COR-L47 (cell line): ENCODE measurements around the gene ARHGAP35.
"Not testable (repeated sequence)": the region's sequence is repeated elsewhere in the genome, so short reads cannot be mapped to it uniquely, and the experiment has no call there.

Experiments
- DNase-seq: peaks from one replicate; lab custom pipeline; 2025; lab: John Stamatoyannopoulos, UW

The ARHGAP35 gene

DNA sequence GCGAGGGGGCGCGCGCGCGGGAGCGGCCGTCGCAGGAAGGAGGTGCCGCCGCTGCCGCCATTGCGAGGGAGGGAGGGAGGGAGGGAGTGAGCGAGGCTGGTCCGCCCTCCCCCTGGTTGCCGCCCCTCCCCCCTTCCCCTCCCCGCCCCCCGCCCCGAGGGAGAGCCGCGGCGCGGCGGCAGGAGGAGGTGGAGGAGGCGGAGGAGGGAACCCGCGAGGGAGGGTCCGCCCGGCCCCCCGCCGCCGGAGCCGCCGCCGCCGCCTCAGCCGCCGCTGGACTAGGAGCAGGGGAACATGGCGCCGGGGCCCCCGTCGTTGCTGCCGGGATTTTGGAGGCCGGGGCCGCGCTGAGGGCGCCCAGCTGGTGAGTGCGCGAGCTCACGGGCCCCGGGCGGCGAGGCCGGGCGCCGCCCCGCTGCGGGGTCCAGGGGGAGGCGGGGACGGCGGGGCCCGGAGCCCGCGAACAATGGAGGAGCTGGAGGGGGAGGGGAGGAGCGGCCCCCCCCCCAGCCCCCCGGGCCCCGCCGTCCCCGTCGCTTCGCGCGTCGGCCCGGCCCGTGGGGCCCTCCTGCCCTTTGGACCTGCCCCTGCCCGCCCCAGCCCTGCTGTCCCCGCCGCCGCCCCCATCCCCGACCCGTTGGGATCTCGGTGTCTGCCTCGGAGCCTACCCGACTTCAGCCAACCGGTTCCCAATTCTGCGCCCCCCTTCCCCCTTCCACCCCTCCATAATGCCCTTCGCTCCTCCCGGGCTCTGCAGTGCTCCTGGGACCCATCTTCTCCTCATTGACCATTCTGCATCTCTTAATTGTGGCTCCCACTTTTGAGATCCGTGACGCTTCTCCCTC is at the start of gene ARHGAP35:
Gene ARHGAP35, plus strand, starts transcription at position 152 of the 845 bp plus-strand sequence. CDS start 57,679 bp downstream, outside the sequence.
- DNase-seq: no peak

DNA sequence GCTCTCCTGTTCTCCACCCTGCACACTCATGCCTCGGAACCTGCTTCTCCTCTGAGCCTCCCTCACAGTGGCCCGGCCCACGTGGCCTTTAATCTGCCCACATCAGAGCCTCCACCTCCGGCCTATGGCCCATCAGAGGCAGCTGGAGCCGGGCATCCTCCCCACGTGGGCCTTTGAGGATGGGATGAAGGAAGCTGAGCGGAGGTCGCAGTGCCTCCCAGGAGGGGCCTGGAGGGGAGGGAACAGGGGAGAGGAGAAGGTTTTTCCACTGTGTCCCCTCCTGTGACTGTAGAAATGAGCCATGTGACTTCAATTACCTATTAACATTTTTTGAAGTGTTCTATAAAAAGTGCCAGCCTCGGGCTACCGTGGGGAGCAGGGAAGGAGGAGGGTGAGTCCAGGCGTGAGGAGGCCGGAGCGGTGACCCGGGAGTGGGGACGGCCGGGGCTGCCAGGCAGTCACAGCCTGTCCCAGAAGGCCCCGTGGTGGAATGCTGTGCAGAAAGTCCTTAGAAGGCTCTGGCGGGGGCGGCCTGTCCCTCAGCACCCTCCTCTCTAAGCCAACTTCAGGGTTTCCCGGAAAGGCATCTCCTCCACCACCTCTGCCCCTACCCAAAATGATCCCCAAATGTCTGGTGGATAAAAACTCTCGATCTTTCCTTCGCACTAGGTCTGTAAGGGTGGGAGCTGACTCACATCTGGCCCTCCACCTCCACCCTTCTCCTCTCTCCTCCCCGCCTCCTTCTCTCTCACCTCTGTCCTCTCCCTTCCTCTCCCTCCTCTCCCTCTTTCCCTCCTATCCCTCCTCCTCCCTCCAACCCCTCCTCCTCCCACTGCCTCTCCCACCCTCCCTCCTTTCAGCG is 47.6 kb upstream of the ARHGAP35 start:
- DNase-seq: no peak

DNA sequence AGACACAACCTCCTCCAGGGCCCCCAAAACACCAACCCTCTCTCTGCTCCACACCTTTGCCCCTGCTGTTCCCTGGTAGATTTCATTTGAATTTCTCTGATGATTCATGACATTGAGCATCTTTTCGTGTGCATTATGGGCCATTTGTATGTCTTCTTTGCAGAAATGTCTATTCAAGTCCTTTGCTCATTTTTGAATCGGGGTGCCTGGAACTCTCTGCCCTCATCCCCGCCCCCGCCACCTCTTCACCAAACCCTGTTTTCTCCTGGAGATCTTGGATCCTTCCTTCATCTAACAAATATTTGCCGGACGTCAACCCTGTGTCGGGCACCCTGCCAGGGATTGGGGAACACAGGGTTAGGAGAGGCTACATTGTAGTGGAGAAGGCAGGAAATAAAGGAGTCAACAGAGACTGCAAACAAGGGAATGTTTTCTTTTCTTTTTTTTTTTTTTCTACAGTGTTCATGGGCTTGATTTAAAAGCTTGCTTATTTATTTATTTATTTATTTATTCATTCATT is 46.9 kb upstream of the ARHGAP35 start:
- DNase-seq: no peak

GRCh38 chr19:46815833-46816627 is 44.8 kb upstream of the ARHGAP35 start:
- no peak for DNase-seq

DNA sequence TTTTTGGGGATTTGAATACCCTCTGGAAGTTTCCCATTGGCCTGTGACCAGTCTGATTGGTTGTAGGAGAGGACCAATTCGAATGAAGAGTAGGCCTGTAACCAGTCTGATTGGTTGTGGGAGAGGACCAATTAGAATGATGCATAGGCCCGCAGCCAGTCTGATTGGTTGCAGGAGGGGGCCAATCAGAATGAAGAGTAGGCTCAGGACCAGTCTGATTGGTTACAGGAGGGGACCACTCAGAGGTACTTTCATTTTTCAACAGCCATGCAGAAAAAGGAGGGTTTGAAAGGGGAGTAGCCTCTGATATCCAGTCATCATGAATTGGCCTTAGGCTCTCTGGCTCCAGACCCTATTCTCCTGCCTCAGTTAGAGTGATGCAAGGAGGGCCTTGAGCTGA is 42.0 kb upstream of the ARHGAP35 start:
- DNase-seq: no peak

DNA sequence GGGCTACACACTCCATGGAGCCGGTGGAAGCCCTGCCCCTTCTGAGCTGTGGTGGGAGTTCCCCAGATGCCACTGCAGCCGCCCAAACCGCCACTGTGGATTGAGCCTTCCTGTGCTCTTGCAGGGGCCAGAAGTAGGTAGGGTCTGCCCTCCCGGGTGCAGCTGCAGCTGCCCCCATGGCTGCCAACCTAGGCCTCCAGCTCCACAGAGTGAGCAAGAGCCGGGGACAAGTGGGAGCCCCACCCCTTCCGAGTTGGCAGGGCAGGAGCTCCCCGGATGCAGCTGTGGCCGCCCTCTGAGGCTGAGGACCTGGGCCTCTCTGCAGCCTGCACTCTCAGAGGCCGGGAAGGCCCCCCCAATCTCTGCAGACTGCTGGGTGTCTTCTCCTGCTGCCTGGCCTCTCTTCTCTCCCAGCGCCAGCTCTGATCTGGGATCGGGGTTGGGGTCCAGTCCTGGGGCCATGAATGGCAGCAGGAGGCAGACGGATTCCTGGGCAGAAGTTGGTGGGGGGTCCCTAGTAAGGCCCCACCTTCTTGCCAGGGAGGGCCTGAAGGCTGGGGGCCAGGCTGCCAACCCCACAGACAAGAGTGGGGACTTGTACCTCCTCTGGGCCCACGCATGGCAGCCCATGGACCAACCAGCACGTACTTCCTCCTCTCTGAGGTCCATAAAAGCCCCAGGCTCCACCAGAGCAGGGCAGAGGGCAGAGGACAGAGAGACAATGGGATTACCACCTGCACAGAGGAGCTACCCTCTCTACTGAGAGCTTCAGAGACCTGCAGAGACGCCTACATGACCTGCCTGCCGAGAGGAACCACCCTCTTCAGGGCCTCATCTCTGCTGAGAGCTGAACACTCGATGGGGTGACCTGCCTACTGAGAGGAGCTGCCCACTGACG is 39.0 kb upstream of the ARHGAP35 start:
- no peak for DNase-seq

- DNase-seq: not testable (repeated sequence)
These were observed 38.4 kb upstream of the ARHGAP35 start for GRCh38 chr19:46822410-46822787.

GRCh38 chr19:46823049-46823448 is 37.7 kb upstream of the ARHGAP35 start:
- DNase-seq: no peak

DNA sequence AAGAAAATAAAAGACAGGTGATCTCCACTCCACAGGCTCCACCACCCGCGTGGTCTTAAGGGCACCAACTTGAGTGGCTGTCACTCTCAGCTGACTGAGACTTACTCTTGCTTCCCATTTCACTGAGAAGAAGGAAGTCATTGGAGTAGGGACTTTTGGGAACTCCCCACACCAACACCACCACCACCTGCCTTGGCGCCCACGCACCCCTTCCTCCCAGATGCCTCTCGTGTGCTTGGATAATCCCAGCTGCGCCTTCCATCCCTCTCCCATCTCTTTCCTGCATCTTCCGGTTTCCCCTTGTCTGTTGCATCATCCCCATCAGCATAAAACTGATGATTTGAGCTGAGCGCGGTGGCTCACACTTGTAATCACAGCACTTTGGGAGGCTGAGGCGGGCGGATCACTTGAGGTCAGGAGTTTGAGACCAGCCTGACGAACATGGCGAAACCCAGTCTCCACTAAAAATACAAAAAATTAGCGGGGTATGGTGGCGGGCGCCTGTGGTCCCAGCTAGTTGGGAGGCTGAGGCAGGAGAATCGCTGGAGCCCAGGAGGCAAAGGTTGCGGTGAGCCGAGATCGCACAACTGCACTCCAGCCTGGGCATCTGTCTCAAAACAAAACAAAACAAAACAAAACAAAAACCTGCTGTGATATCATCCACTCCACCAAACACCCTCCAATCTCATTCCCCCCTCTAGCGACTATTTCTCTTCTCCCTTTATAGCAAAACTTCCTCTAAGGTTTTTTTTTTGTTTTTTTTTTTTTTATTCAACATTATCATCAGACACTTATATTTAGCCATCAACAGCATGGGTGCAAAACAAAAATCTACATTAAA is 35.7 kb upstream of the ARHGAP35 start:
- no peak for DNase-seq

GRCh38 chr19:46825731-46826055 is 35.1 kb upstream of the ARHGAP35 start:
- no peak for DNase-seq

- DNase-seq: no peak
These were observed 32.3 kb upstream of the ARHGAP35 start for GRCh38 chr19:46828484-46828883.

DNA sequence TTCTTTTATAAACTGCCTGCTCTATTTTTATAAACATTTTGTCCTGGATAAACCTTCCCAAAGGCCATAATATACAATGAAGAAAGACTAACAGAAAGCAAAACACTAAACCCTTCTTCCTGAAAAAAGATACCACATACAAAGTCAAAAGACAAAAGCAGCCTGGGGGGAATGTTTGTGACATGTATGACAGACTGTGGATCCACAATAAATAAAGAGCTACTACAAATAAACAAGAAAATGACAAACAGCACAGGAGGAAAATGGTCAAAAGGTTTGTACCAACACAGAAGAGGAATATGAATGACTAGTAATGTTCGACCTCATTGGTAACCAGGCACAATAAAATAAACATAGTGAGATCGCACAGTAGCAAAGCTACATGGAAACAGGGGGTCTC is 29.9 kb upstream of the ARHGAP35 start:
- no peak for DNase-seq

- DNase-seq: no peak
These were observed 26.7 kb upstream of the ARHGAP35 start for GRCh38 chr19:46834121-46834520.

DNA sequence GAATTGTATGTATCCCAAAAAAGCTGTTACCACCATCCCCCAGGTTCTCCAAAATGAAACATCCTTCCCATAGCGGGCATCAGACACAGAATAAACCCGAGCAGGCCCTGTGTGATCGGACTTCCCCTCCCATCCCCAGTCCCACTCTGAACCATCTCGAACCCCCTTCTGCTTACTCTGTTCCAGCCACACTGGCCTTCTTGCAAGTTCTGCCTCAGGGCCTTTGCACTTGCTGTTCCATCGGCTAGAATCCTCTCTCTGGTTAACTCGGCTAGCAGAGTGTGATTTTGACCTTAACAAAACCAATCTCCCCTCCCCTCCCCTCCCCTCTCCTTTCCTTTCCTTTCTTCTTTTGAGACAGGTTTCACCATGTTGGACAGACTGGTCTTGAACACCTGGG is 25.8 kb upstream of the ARHGAP35 start:
- DNase-seq: no peak

DNA sequence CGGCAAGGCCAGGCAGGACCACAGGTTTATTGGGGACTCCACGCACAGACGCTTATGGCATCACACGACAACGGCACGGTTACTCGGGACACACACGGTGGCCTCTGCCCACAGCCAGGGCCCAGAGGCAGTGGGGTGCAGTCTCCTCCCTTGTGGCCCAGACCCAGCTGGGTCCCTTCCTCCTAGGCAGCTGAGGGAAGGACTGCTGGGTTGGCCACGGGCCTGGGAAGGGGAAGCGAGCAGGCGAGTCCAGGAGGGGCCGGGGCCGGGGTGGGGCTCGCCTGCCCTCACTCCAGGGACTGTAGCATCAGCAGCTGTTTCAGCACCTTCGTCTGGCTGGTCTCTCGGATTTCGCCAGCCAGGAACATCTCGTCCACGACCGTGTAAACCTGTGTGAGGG is 22.6 kb upstream of the ARHGAP35 start:
- no peak for DNase-seq

GRCh38 chr19:46839752-46840497 is 20.9 kb upstream of the ARHGAP35 start:
- no peak for DNase-seq

GRCh38 chr19:46840498-46840942 is 20.3 kb upstream of the ARHGAP35 start:
- peak; percentile 43 for DNase-seq

DNA sequence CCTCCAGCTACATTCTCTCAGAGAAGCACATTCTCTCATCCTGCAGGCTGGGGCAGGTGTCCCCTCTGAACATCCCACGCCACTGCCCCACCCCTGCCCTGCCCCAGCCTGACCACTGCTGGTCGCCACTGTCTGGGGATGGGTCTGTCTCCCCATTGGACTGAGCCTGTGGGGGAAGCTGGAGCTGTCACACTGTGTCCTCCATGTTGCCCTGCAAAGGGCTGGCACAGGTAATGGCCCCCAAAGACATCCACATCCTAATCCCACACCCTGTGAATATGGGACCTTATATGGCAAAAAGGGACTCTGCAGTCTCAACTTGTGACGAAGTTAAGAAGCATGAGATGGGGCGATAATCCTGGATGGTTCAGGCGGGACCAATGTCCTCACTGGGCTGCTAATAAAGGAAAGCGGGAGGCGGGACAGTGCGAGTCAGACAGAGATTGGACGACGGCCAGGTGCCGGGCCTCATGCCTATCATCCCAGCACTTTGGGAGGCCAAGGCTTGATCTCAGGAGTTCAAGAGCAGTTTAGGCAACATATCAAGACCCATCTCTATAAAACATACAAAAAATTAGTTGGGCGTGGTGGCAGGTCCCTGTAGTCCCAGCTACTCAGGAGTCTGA is 19.2 kb upstream of the ARHGAP35 start:
- DNase-seq: no peak

DNA sequence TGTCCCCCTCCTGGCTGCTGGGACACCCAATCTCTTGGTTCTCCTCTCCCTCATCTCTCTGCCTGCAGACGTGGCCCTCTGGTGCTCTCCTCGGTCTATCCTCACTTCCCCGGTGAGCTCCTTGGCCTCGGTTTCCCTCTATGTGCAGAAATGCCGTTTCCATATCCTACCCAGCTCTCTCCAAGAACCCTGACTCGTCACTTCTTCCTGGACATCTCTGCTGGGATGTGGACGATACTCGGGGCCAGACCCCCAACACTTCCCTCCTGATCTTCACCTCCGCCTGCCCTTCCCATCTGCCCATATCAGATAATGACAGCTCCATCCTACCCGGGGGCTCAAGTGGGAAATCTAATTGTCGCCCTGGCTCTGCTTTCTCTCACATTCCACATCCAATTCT is 18.0 kb upstream of the ARHGAP35 start:
- no peak for DNase-seq
